Stimulated activated CD4-positive, alpha-beta T cell treated with anti-CD3 and anti-CD28 coated beads, Interleukin-1b, Interleukin-23, amount 100 ng/mL, for 24 hours (primary cell): ENCODE data around the gene KAT2A.
A peak's percentile ranks its signal among the peaks of the same experiment; 100 is the strongest.

Experiments used
- DNase-seq, 4 experiments: peaks; one replicate each; pipeline ENCODE4 v3.0.0-alpha.2; 2020; ENCODE audit warnings: low read depth in 4 of 4, low spot score in 1 of 4

KAT2A gene

GRCh38 chr17:42114118-42114517 is 7.0 kb downstream of the KAT2A start:
- DNase-seq = no peak

- DNase-seq = no peak
Measured at GRCh38 chr17:42113293-42114069, 7.7 kb downstream of the KAT2A start.

- DNase-seq = peak in 3 of 4 experiments; percentile 36 to 72 (median 64)
Measured at GRCh38 chr17:42112552-42113176, 8.5 kb downstream of the KAT2A start, which contains the start of gene DHX58. TSS of gene DHX58 (minus strand) at chr17:42112714. CDS start at chr17:42111892, 822 bp downstream.

- no peak for DNase-seq
Measured at GRCh38 chr17:42111871-42112551, 9.2 kb downstream of the KAT2A start.

- DNase-seq = no peak
Measured at GRCh38 chr17:42111265-42111636, 9.9 kb downstream of the KAT2A start.

- DNase-seq = no peak
Measured at GRCh38 chr17:42110301-42111264, 10.6 kb downstream of the KAT2A start.

- DNase-seq = no peak
Measured at GRCh38 chr17:42109086-42109485, 12.1 kb downstream of the KAT2A start.

GRCh38 chr17:42107597-42108576 is 13.3 kb downstream of the KAT2A start:
- peak; percentile 82 to 95 (median 88) for DNase-seq

- no peak for DNase-seq
Measured at GRCh38 chr17:42107124-42107523, 14.0 kb downstream of the KAT2A start.

GRCh38 chr17:42106009-42106408 is 15.2 kb downstream of the KAT2A start:
- no peak for DNase-seq

- DNase-seq = no peak
Measured at GRCh38 chr17:42104264-42104663, 16.9 kb downstream of the KAT2A start.

GRCh38 chr17:42103221-42103954 is 17.8 kb downstream of the KAT2A start:
- DNase-seq = no peak

GRCh38 chr17:42101513-42102292 is 19.5 kb downstream of the KAT2A start:
- peak; percentile 38 to 63 (median 52) for DNase-seq

- DNase-seq = no peak
Measured at GRCh38 chr17:42098730-42099399, 22.3 kb downstream of the KAT2A start.

GRCh38 chr17:42097691-42098631 is 23.2 kb downstream of the KAT2A start, which contains the start of gene ZNF385C:
TSS of gene ZNF385C (minus strand) at chr17:42098473. CDS start at chr17:42063056, 35,417 bp downstream.
- DNase-seq = peak in 2 of 4 experiments; percentile 31 to 46

GRCh38 chr17:42096360-42097111 is 24.6 kb downstream of the KAT2A start:
- no peak for DNase-seq
